ENCODE measurements around the gene ELMOD3. TPM values are rescaled to one million over a fixed set of nuclear protein-coding genes. Genes with fewer than 3 reads are reported as not detected.
"Not testable (repeated sequence)": the region's sequence is repeated elsewhere in the genome, so short reads cannot be mapped to it uniquely, and the experiment has no call there.

Gene ELMOD3
- total and polyA plus RNA-seq, 5 donors from 2014 or later = 13.5 to 21.5 (median 15.8) TPM

GRCh38 chr2:85362653-85363387, 8.3 kb downstream of the ELMOD3 start:
- not testable (repeated sequence) for ATAC-seq (ENCODE audit: low read depth in 2 of 2); H3K9me3 ChIP-seq (ENCODE audit: control insufficient read depth in 2 of 2, low read length in 2 of 2); H3K4me3 Mint-ChIP-seq; H3K4me1 ChIP-seq (ENCODE audit: control insufficient read depth, insufficient read depth, low read length, poor library complexity, severe bottlenecking); H3K4me3 ChIP-seq (ENCODE audit: low read depth, low read length); H3K27me3 ChIP-seq (ENCODE audit: control insufficient read depth, insufficient read depth, low read length); H3K9me3 Mint-ChIP-seq; DNase-seq; H3K27ac Mint-ChIP-seq; H3K27me3 Mint-ChIP-seq; H3K27ac ChIP-seq (ENCODE audit: insufficient read depth, low read length, poor library complexity, severe bottlenecking)
- H3K36me3 Mint-ChIP-seq = peaks cover 43% of the 10 kb centered on the region
- peaks cover 29% of the 10 kb centered on the region for H3K36me3 ChIP-seq (ENCODE audit: control insufficient read depth, insufficient read depth, low read length)
- peaks cover 0 to 13% (median 8%) of the 10 kb centered on the region in 4 donors for H3K4me1 Mint-ChIP-seq

- Histone ChIP-seq H3K9me3 (ENCODE audit: control insufficient read depth in 2 of 2, low read length in 2 of 2) (no peaks in the 10 kb centered on the region), H3K36me3 (ENCODE audit: control insufficient read depth, insufficient read depth, low read length) (peaks cover 27% of the 10 kb centered on the region), H3K27ac (ENCODE audit: insufficient read depth, low read length, poor library complexity, severe bottlenecking) (no peak overlapping the region), H3K4me1 (ENCODE audit: control insufficient read depth, insufficient read depth, low read length, poor library complexity, severe bottlenecking) (no peaks in the 10 kb centered on the region), H3K27me3 (ENCODE audit: control insufficient read depth, insufficient read depth, low read length) (no peaks in the 10 kb centered on the region), H3K4me3 (ENCODE audit: low read depth, low read length) (no peak overlapping the region)
- peaks cover 0 to 1% (median 0%) of the 10 kb centered on the region in 7 donors for H3K9me3 Mint-ChIP-seq
- H3K4me3 Mint-ChIP-seq = no peak overlapping the region
- H3K4me1 Mint-ChIP-seq = peaks cover 0 to 2% (median 0%) of the 10 kb centered on the region in 4 donors
- no peak overlapping the region for H3K27ac Mint-ChIP-seq
- DNase-seq = no peak
- peaks cover 35% of the 10 kb centered on the region for H3K36me3 Mint-ChIP-seq
- ATAC-seq (ENCODE audit: low read depth in 2 of 2) = no peak
- H3K27me3 Mint-ChIP-seq = no peaks in the 10 kb centered on the region
These were observed 12.6 kb downstream of the ELMOD3 start for GRCh38 chr2:85367180-85367579.

GRCh38 chr2:85368921-85369320, 14.4 kb downstream of the ELMOD3 start:
- peaks cover 0 to 1% (median 0%) of the 10 kb centered on the region in 7 donors for H3K9me3 Mint-ChIP-seq
- peaks cover 32% of the 10 kb centered on the region for H3K36me3 Mint-ChIP-seq
- no peak overlapping the region for H3K27ac ChIP-seq (ENCODE audit: insufficient read depth, low read length, poor library complexity, severe bottlenecking)
- ATAC-seq (ENCODE audit: low read depth in 2 of 2) = no peak
- DNase-seq = no peak
- H3K36me3 ChIP-seq (ENCODE audit: control insufficient read depth, insufficient read depth, low read length) = peaks cover 15% of the 10 kb centered on the region
- no peak overlapping the region for H3K27ac Mint-ChIP-seq
- no peak overlapping the region for H3K4me3 ChIP-seq (ENCODE audit: low read depth, low read length)
- H3K4me3 Mint-ChIP-seq = no peak overlapping the region
- no peaks in the 10 kb centered on the region for H3K9me3 ChIP-seq (ENCODE audit: control insufficient read depth in 2 of 2, low read length in 2 of 2)
- H3K27me3 Mint-ChIP-seq = no peaks in the 10 kb centered on the region
- no peaks in the 10 kb centered on the region for H3K27me3 ChIP-seq (ENCODE audit: control insufficient read depth, insufficient read depth, low read length)
- no peaks in the 10 kb centered on the region for H3K4me1 Mint-ChIP-seq
- H3K4me1 ChIP-seq (ENCODE audit: control insufficient read depth, insufficient read depth, low read length, poor library complexity, severe bottlenecking) = no peaks in the 10 kb centered on the region

GRCh38 chr2:85369500-85369899, 14.9 kb downstream of the ELMOD3 start:
- Mint-ChIP-seq H3K9me3 (peaks cover 0 to 2% (median 0%) of the 10 kb centered on the region in 7 donors), H3K27ac (no peak overlapping the region), H3K27me3 (no peaks in the 10 kb centered on the region), H3K4me1 (no peaks in the 10 kb centered on the region), H3K4me3 (no peak overlapping the region), H3K36me3 (peaks cover 34% of the 10 kb centered on the region)
- H3K27ac ChIP-seq (ENCODE audit: insufficient read depth, low read length, poor library complexity, severe bottlenecking) = no peak overlapping the region
- no peaks in the 10 kb centered on the region for H3K4me1 ChIP-seq (ENCODE audit: control insufficient read depth, insufficient read depth, low read length, poor library complexity, severe bottlenecking)
- no peak overlapping the region for H3K4me3 ChIP-seq (ENCODE audit: low read depth, low read length)
- peaks cover 15% of the 10 kb centered on the region for H3K36me3 ChIP-seq (ENCODE audit: control insufficient read depth, insufficient read depth, low read length)
- no peaks in the 10 kb centered on the region for H3K9me3 ChIP-seq (ENCODE audit: control insufficient read depth in 2 of 2, low read length in 2 of 2)
- no peaks in the 10 kb centered on the region for H3K27me3 ChIP-seq (ENCODE audit: control insufficient read depth, insufficient read depth, low read length)
- ATAC-seq (ENCODE audit: low read depth in 2 of 2) (no peak), DNase-seq (no peak)

- peaks cover 15% of the 10 kb centered on the region for H3K36me3 ChIP-seq (ENCODE audit: control insufficient read depth, insufficient read depth, low read length)
- H3K27ac ChIP-seq (ENCODE audit: insufficient read depth, low read length, poor library complexity, severe bottlenecking) = no peak overlapping the region
- H3K4me3 ChIP-seq (ENCODE audit: low read depth, low read length) = no peak overlapping the region
- H3K27me3 ChIP-seq (ENCODE audit: control insufficient read depth, insufficient read depth, low read length) = no peaks in the 10 kb centered on the region
- peaks cover 0 to 2% (median 0%) of the 10 kb centered on the region in 7 donors for H3K9me3 Mint-ChIP-seq
- H3K36me3 Mint-ChIP-seq = peaks cover 41% of the 10 kb centered on the region
- no peaks in the 10 kb centered on the region for H3K27me3 Mint-ChIP-seq
- H3K9me3 ChIP-seq (ENCODE audit: control insufficient read depth in 2 of 2, low read length in 2 of 2) = no peaks in the 10 kb centered on the region
- no peaks in the 10 kb centered on the region for H3K4me1 ChIP-seq (ENCODE audit: control insufficient read depth, insufficient read depth, low read length, poor library complexity, severe bottlenecking)
- H3K4me1 Mint-ChIP-seq = peaks cover 0 to 7% (median 3%) of the 10 kb centered on the region in 4 donors
- no peak overlapping the region for H3K4me3 Mint-ChIP-seq
- DNase-seq (no peak), ATAC-seq (ENCODE audit: low read depth in 2 of 2) (no peak)
- no peak overlapping the region for H3K27ac Mint-ChIP-seq
These were observed 16.5 kb downstream of the ELMOD3 start for GRCh38 chr2:85371045-85371444.

GRCh38 chr2:85376291-85377065, 21.9 kb downstream of the ELMOD3 start:
- Mint-ChIP-seq H3K27me3 (no peaks in the 10 kb centered on the region), H3K36me3 (peaks cover 49% of the 10 kb centered on the region), H3K9me3 (peaks cover 0 to 4% (median 0%) of the 10 kb centered on the region in 7 donors), H3K27ac (peak overlapping the region in 1 of 3 donors; percentile 26), H3K4me1 (peaks cover 0 to 7% (median 3%) of the 10 kb centered on the region in 4 donors), H3K4me3 (no peak overlapping the region)
- H3K4me3 ChIP-seq (ENCODE audit: low read depth, low read length) = no peak overlapping the region
- H3K27ac ChIP-seq (ENCODE audit: insufficient read depth, low read length, poor library complexity, severe bottlenecking) = no peak overlapping the region
- no peaks in the 10 kb centered on the region for H3K4me1 ChIP-seq (ENCODE audit: control insufficient read depth, insufficient read depth, low read length, poor library complexity, severe bottlenecking)
- H3K36me3 ChIP-seq (ENCODE audit: control insufficient read depth, insufficient read depth, low read length) = peaks cover 46% of the 10 kb centered on the region
- DNase-seq (no peak), ATAC-seq (ENCODE audit: low read depth in 2 of 2) (no peak)
- H3K9me3 ChIP-seq (ENCODE audit: control insufficient read depth in 2 of 2, low read length in 2 of 2) = peaks cover 4 to 8% of the 10 kb centered on the region in 2 experiments
- H3K27me3 ChIP-seq (ENCODE audit: control insufficient read depth, insufficient read depth, low read length) = no peaks in the 10 kb centered on the region

- DNase-seq (no peak), ATAC-seq (ENCODE audit: low read depth in 2 of 2) (no peak)
- Histone ChIP-seq H3K27ac (ENCODE audit: insufficient read depth, low read length, poor library complexity, severe bottlenecking) (no peak overlapping the region), H3K27me3 (ENCODE audit: control insufficient read depth, insufficient read depth, low read length) (no peaks in the 10 kb centered on the region), H3K4me3 (ENCODE audit: low read depth, low read length) (no peak overlapping the region), H3K4me1 (ENCODE audit: control insufficient read depth, insufficient read depth, low read length, poor library complexity, severe bottlenecking) (no peaks in the 10 kb centered on the region), H3K9me3 (ENCODE audit: control insufficient read depth in 2 of 2, low read length in 2 of 2) (peaks cover 4 to 8% of the 10 kb centered on the region in 2 experiments), H3K36me3 (ENCODE audit: control insufficient read depth, insufficient read depth, low read length) (peaks cover 46% of the 10 kb centered on the region)
- Mint-ChIP-seq H3K27ac (no peak overlapping the region), H3K36me3 (peaks cover 50% of the 10 kb centered on the region), H3K27me3 (no peaks in the 10 kb centered on the region), H3K4me1 (peaks cover 0 to 7% (median 3%) of the 10 kb centered on the region in 4 donors), H3K4me3 (no peak overlapping the region), H3K9me3 (peaks cover 0 to 4% (median 0%) of the 10 kb centered on the region in 7 donors)
These were observed 22.5 kb downstream of the ELMOD3 start for GRCh38 chr2:85377083-85377482.

All from CD4-positive, CD25-positive, alpha-beta regulatory T cell (primary cell).